Adrenal gland (tissue), 5 donors: Measurements from ENCODE around the gene MTOR.
"Not testable (repeated sequence)": the region's sequence is repeated elsewhere in the genome, so short reads cannot be mapped to it uniquely, and the experiment has no call there.

Experiments
- CTCF ChIP-seq, 6 experiments: fragments of 450-650 bp in 4 of 6; fragments of 200-600 bp in 2 of 6; sonication (generic) in 1 of 6; IDR thresholded peaks; 1 replicate in 5 of 6; 2 replicates in 1 of 6; pipeline versions ENCODE4 v1.5.1 to v1.8.0; 2016 to 2021; ENCODE audit warnings: antibody characterized with exemption in 6 of 6, mild to moderate bottlenecking in 2 of 6, moderate library complexity in 1 of 6
- POLR2A ChIP-seq, 2 donors: fragments of 450-650 bp; IDR thresholded peaks; one replicate each; pipeline ENCODE4 v1.6.1; 2017; ENCODE audit warnings: antibody characterized with exemption in 2 of 2, mild to moderate bottlenecking in 2 of 2, moderate library complexity in 1 of 2
- donor health status: DM: no; HTN: no; CAD: no.

- TF ChIP-seq CTCF, POLR2A (IDR thresholded peaks at IDR 0.05): not testable (repeated sequence)
These were observed 189.0 kb downstream of the MTOR start for GRCh38 chr1:11073398-11073797.
